ENCODE results near the gene RDM1. TPM values are rescaled to one million over a fixed set of nuclear protein-coding genes. Genes with fewer than 3 reads are reported as not detected.
"Not testable (repeated sequence)": the region's sequence is repeated elsewhere in the genome, so short reads cannot be mapped to it uniquely, and the experiment has no call there.

RDM1 gene
- total and polyA plus RNA-seq, 8 donors, result 0.98 to 5.9 TPM; not detected in 6

DNA sequence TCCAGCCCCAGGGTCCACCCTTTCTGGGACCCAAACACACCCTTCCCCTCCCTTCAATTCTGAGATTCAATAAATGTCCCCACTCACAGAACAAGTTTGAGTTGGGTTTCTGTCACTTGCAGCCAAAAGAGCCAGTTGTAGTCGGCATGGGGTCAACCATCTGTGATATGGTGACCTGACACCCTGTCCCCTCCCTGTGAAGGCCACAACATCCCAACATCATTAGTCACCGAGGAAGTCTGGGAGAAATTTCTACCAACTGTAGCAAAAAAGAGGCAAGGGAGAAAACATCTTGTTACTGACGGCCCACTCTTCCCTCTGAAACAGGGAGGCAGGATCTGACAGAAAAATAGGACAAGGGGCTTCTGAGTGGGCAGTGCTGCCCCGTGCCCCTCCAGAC, 13.6 kb upstream of the RDM1 start:
- H3K36me3 ChIP-seq, result no peaks in the 10 kb centered on the region
- peaks cover 0 to 10% (median 0%) of the 10 kb centered on the region in 3 donors for H3K27me3 ChIP-seq
- peaks cover 0 to 7% (median 0%) of the 10 kb centered on the region in 4 donors for H3K4me1 ChIP-seq
- intact Hi-C loops (cut with DNase I; ENCODE audit: low total_unique reads), result no loop called here
- 69 to 80% (median 78%) methylated on average over 4 of the region's 4 CpGs for WGBS, 5 donors
- TF ChIP-seq, protein P1, sequence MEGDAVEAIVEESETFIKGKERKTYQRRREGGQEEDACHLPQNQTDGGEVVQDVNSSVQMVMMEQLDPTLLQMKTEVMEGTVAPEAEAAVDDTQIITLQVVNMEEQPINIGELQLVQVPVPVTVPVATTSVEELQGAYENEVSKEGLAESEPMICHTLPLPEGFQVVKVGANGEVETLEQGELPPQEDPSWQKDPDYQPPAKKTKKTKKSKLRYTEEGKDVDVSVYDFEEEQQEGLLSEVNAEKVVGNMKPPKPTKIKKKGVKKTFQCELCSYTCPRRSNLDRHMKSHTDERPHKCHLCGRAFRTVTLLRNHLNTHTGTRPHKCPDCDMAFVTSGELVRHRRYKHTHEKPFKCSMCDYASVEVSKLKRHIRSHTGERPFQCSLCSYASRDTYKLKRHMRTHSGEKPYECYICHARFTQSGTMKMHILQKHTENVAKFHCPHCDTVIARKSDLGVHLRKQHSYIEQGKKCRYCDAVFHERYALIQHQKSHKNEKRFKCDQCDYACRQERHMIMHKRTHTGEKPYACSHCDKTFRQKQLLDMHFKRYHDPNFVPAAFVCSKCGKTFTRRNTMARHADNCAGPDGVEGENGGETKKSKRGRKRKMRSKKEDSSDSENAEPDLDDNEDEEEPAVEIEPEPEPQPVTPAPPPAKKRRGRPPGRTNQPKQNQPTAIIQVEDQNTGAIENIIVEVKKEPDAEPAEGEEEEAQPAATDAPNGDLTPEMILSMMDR (IDR thresholded peaks at IDR 0.05), result no peak
- no peak for TF ChIP-seq POLR2AphosphoS5 (IDR thresholded peaks at IDR 0.05)
- TF ChIP-seq EP300 (IDR thresholded peaks at IDR 0.05), result no peak
- TF ChIP-seq POLR2A (IDR thresholded peaks at IDR 0.05), result no peak
- H3K9me3 ChIP-seq, result no peaks in the 10 kb centered on the region
- H3K27ac ChIP-seq, result no peak overlapping the region
- no peak for DNase-seq
- no peak overlapping the region for H3K4me3 ChIP-seq

DNA sequence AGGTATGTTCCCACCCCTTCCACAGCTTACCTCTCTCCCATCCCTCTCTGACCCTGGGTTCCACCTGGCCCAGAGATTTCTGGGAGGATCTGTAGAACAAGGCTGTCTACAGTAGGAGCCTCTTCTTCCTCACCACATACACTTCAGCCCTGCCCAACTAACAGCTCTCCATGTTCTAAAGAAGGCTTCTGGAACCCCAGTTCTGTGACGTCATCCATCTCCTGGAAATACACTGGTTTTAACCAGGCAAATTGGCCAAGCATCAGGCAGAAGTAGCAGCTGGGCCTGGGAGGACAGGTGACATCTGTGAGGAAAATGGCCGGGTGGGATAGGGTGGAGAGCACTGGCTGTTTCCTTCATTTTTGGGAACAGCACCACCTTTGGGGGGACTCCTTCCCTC, 13.0 kb upstream of the RDM1 start, which contains the start of gene LYZL6:
LYZL6 (minus strand) TSS at position 177 of the 400 bp plus-strand sequence. CDS start 4,357 bp downstream, outside the sequence.
- Histone ChIP-seq H3K27ac (no peak within 1 kb of the TSS), H3K36me3 (no peaks in the 10 kb centered on the region), H3K9me3 (no peaks in the 10 kb centered on the region), H3K4me3 (no peak within 1 kb of the TSS), H3K4me1 (peaks cover 0 to 7% (median 0%) of the 10 kb centered on the region in 4 donors), H3K27me3 (peaks cover 0 to 10% (median 0%) of the 10 kb centered on the region in 3 donors)
- TF ChIP-seq, protein P1 (IDR thresholded peaks at IDR 0.05), result no peak
- TF ChIP-seq POLR2A (IDR thresholded peaks at IDR 0.05) (no peak), POLR2AphosphoS5 (IDR thresholded peaks at IDR 0.05) (no peak), EP300 (IDR thresholded peaks at IDR 0.05) (no peak)
- DNase-seq, result no peak
- intact Hi-C loops (cut with DNase I; ENCODE audit: low total_unique reads), result no loop called here
- WGBS, 5 donors, result 74 to 94% (median 78%) methylated on average over 2 of the region's 2 CpGs

DNA sequence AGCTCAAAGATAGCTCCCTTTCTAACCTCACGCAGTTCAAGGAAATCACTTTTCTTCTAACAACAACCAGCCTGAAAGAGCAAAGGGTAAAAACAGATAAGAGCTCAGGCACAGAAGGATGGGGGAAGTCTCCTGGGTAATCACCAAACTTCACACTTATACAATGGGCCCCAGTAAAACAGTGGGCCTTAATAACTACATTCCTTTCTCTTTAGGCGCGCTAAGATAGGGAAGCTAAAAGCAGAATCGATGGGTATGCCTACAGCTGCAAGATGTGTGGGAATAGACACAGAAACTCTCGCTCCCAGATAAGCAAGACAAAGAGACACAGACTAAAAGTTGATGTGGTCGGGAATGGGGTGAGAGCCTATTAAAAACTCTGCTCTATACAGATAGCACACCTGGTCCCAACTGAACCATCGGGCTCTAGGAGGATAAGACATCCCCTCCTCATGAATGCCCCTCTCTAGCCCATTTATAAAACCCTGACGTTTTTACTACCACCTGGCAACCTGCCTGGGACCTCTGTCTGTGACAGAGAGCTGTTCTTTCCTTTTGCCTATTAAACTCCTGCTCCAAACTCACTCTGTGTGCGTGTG, 12.1 kb upstream of the RDM1 start:
- DNase-seq, result no peak
- 29 to 56% (median 46%) methylated on average over 9 of the region's 9 CpGs for WGBS, 5 donors

DNA sequence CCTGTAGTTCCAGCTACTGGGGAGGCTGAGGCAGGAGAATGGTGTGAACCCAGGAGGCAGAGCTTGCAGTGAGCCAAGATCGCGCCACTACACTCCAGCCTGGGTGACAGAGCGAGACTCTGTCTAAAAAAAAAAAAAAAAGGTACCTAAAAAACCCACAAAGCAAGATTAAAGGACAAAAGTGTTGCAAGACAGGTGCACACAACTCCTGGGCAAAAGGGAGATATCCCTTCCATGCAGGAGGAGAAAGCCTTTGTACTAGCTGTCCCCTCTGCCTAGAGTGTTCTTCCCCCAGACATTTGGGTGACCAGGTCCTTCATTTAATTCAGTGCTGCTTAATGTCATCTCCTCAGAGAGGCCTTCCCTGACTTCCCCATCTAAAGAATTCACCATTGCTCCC, 7.9 kb upstream of the RDM1 start:
- H3K36me3 ChIP-seq; H3K27me3 ChIP-seq; H3K9me3 ChIP-seq; intact Hi-C loops (cut with DNase I; ENCODE audit: low total_unique reads); H3K4me3 ChIP-seq; DNase-seq; H3K27ac ChIP-seq; H3K4me1 ChIP-seq: not testable (repeated sequence)
- 92 to 98% (median 96%) methylated on average over 3 of the region's 3 CpGs for WGBS, 5 donors

More for the DNA sequence above, 12.1 kb upstream of the RDM1 start:
- no peaks in the 10 kb centered on the region for H3K36me3 ChIP-seq
- H3K4me1 ChIP-seq, result peaks cover 0 to 7% (median 0%) of the 10 kb centered on the region in 4 donors
- intact Hi-C loops (cut with DNase I; ENCODE audit: low total_unique reads), result no loop called here
- H3K27ac ChIP-seq, result no peak overlapping the region
- H3K4me3 ChIP-seq, result no peak overlapping the region
- peaks cover 0 to 10% (median 0%) of the 10 kb centered on the region in 3 donors for H3K27me3 ChIP-seq
- TF ChIP-seq EP300 (IDR thresholded peaks at IDR 0.05) (no peak), POLR2AphosphoS5 (IDR thresholded peaks at IDR 0.05) (no peak), POLR2A (IDR thresholded peaks at IDR 0.05) (no peak)
- TF ChIP-seq, protein P1 (IDR thresholded peaks at IDR 0.05), result no peak
- H3K9me3 ChIP-seq, result no peaks in the 10 kb centered on the region

DNA sequence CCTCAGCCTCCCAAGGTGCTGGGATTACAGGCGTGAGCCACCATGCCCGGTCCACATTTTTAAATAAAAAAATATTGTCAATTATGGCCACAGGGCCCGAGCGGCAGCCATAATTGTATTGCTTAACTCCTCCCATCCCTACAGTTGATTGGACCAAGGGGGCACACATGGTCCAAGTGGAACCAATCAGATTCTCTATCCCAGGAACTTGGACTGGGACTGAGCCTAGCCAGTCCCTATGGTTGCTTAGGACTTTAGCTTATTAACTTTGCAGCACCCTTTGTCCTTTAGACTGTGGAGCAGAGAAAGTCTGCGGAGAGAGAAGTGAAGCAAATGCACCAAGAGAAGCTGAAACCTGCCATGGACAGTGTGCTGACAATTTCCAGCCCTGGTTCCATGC, 5.5 kb upstream of the RDM1 start:
- 83 to 97% (median 95%) methylated on average over 5 of the region's 5 CpGs for WGBS, 5 donors
- intact Hi-C loops (cut with DNase I; ENCODE audit: low total_unique reads), result no loop called here
- Histone ChIP-seq H3K4me1 (peaks cover 0 to 7% (median 1%) of the 10 kb centered on the region in 4 donors), H3K27ac (no peak overlapping the region), H3K27me3 (no peaks in the 10 kb centered on the region), H3K36me3 (no peaks in the 10 kb centered on the region), H3K9me3 (no peaks in the 10 kb centered on the region), H3K4me3 (no peak overlapping the region)
- no peak for DNase-seq
- TF ChIP-seq POLR2AphosphoS5 (IDR thresholded peaks at IDR 0.05), result no peak
- TF ChIP-seq EP300 (IDR thresholded peaks at IDR 0.05), result no peak
- TF ChIP-seq, protein P1 (IDR thresholded peaks at IDR 0.05), result no peak
- TF ChIP-seq POLR2A (IDR thresholded peaks at IDR 0.05), result no peak

Measured in stomach (tissue), 9 donors.